Upper lobe of left lung (tissue), 4 donors: Measurements from ENCODE around the gene ALKBH4.

Source experiments
- EP300 ChIP-seq, 4 donors: sonication (generic); formaldehyde crosslinking; IDR thresholded peaks; one replicate each; pipeline ENCODE4 v1.5.1; 2017; ENCODE audit warnings: antibody characterized with exemption in 4 of 4, control low read depth in 2 of 4
- POLR2A ChIP-seq, 4 donors: fragments of 450-650 bp; IDR thresholded peaks; one replicate each; pipeline ENCODE4 v1.5.1; 2016 to 2017; ENCODE audit warnings: antibody characterized with exemption in 4 of 4, mild to moderate bottlenecking in 2 of 4
- POLR2AphosphoS5 ChIP-seq, 2 donors: sonication (generic); formaldehyde crosslinking; IDR thresholded peaks; one replicate each; pipeline ENCODE4 v1.5.1; 2017; ENCODE audit warnings: antibody characterized with exemption in 2 of 2
- TF ChIP-seq, protein P1 (sequence below), 6 experiments: fragments of 450-650 bp in 4 of 6; fragments of 200-600 bp in 2 of 6; sonication (generic) in 2 of 6; IDR thresholded peaks; one replicate each; pipeline ENCODE4 v1.5.1; 2016 to 2019; ENCODE audit warnings: antibody characterized with exemption in 6 of 6

GRCh38 chr7:102454468-102454867 is 10.2 kb downstream of the ALKBH4 start:
- TF ChIP-seq, protein P1, sequence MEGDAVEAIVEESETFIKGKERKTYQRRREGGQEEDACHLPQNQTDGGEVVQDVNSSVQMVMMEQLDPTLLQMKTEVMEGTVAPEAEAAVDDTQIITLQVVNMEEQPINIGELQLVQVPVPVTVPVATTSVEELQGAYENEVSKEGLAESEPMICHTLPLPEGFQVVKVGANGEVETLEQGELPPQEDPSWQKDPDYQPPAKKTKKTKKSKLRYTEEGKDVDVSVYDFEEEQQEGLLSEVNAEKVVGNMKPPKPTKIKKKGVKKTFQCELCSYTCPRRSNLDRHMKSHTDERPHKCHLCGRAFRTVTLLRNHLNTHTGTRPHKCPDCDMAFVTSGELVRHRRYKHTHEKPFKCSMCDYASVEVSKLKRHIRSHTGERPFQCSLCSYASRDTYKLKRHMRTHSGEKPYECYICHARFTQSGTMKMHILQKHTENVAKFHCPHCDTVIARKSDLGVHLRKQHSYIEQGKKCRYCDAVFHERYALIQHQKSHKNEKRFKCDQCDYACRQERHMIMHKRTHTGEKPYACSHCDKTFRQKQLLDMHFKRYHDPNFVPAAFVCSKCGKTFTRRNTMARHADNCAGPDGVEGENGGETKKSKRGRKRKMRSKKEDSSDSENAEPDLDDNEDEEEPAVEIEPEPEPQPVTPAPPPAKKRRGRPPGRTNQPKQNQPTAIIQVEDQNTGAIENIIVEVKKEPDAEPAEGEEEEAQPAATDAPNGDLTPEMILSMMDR (IDR thresholded peaks at IDR 0.05): no peak
- TF ChIP-seq POLR2A (IDR thresholded peaks at IDR 0.05): no peak
- TF ChIP-seq EP300 (IDR thresholded peaks at IDR 0.05): no peak
- TF ChIP-seq POLR2AphosphoS5 (IDR thresholded peaks at IDR 0.05): no peak
